Measurements from ENCODE around the gene CDH12.
"Not testable (repeated sequence)": the region's sequence is repeated elsewhere in the genome, so short reads cannot be mapped to it uniquely, and the experiment has no call there.

Gene CDH12

GRCh38 chr5:22250528-22250927 lies 602.6 kb downstream of the CDH12 start:
- DNase-seq (ENCODE audit: insufficient read length, low spot score) (no peak), FAIRE-seq (no peak)
- no peak for TF ChIP-seq PAX5 (IDR thresholded peaks at IDR 0.05; ENCODE audit: insufficient read depth, low read length, severe bottlenecking)
- TF ChIP-seq POLR2A (IDR thresholded peaks at IDR 0.05; ENCODE audit: low read depth, low read length): no peak
- no peak for TF ChIP-seq POU2F2 (IDR thresholded peaks at IDR 0.05; ENCODE audit: low read depth, low read length)
- TF ChIP-seq TAF1 (IDR thresholded peaks at IDR 0.05; ENCODE audit: low read depth, low read length): no peak
- no peak for TF ChIP-seq SPI1 (IDR thresholded peaks at IDR 0.05; ENCODE audit: low read depth, low read length)
- no peak for TF ChIP-seq POLR2AphosphoS5 (IDR thresholded peaks at IDR 0.05; ENCODE audit: low read depth, low read length)

GRCh38 chr5:22249209-22249729 lies 603.9 kb downstream of the CDH12 start:
- DNase-seq (ENCODE audit: insufficient read length, low spot score) (no peak), FAIRE-seq (no peak)
- no peak for TF ChIP-seq POU2F2 (IDR thresholded peaks at IDR 0.05; ENCODE audit: low read depth, low read length)
- no peak for TF ChIP-seq POLR2AphosphoS5 (IDR thresholded peaks at IDR 0.05; ENCODE audit: low read depth, low read length)
- TF ChIP-seq SPI1 (IDR thresholded peaks at IDR 0.05; ENCODE audit: low read depth, low read length): no peak
- no peak for TF ChIP-seq POLR2A (IDR thresholded peaks at IDR 0.05; ENCODE audit: low read depth, low read length)

- FAIRE-seq: no peak
- no peak for TF ChIP-seq POLR2AphosphoS5 (IDR thresholded peaks at IDR 0.05; ENCODE audit: low read depth, low read length)
- DNase-seq (ENCODE audit: insufficient read length, low spot score): no peak
Observed at GRCh38 chr5:22245770-22246169, 607.4 kb downstream of the CDH12 start.

GRCh38 chr5:22242532-22242931 lies 610.6 kb downstream of the CDH12 start:
- DNase-seq (ENCODE audit: insufficient read length, low spot score) (no peak), FAIRE-seq (no peak)
- TF ChIP-seq SPI1 (IDR thresholded peaks at IDR 0.05; ENCODE audit: low read depth, low read length) (no peak), POLR2AphosphoS5 (IDR thresholded peaks at IDR 0.05; ENCODE audit: low read depth, low read length) (no peak), POU2F2 (IDR thresholded peaks at IDR 0.05; ENCODE audit: low read depth, low read length) (no peak), PAX5 (IDR thresholded peaks at IDR 0.05; ENCODE audit: insufficient read depth, low read length, severe bottlenecking) (no peak), TAF1 (IDR thresholded peaks at IDR 0.05; ENCODE audit: low read depth, low read length) (no peak), POLR2A (IDR thresholded peaks at IDR 0.05; ENCODE audit: low read depth, low read length) (no peak)

GRCh38 chr5:22238047-22238446 lies 615.1 kb downstream of the CDH12 start:
- no peak for FAIRE-seq
- no peak for TF ChIP-seq POLR2A (IDR thresholded peaks at IDR 0.05; ENCODE audit: low read depth, low read length)
- TF ChIP-seq TAF1 (IDR thresholded peaks at IDR 0.05; ENCODE audit: low read depth, low read length): no peak
- no peak for DNase-seq (ENCODE audit: insufficient read length, low spot score)

- FAIRE-seq: no peak
- no peak for TF ChIP-seq TAF1 (IDR thresholded peaks at IDR 0.05; ENCODE audit: low read depth, low read length)
- no peak for TF ChIP-seq POU2F2 (IDR thresholded peaks at IDR 0.05; ENCODE audit: low read depth, low read length)
- TF ChIP-seq SPI1 (IDR thresholded peaks at IDR 0.05; ENCODE audit: low read depth, low read length): no peak
- TF ChIP-seq POLR2A (IDR thresholded peaks at IDR 0.05; ENCODE audit: low read depth, low read length): no peak
- no peak for TF ChIP-seq PAX5 (IDR thresholded peaks at IDR 0.05; ENCODE audit: insufficient read depth, low read length, severe bottlenecking)
- no peak for TF ChIP-seq POLR2AphosphoS5 (IDR thresholded peaks at IDR 0.05; ENCODE audit: low read depth, low read length)
- DNase-seq (ENCODE audit: insufficient read length, low spot score): no peak
Observed at GRCh38 chr5:22226423-22226822, 626.7 kb downstream of the CDH12 start.

- FAIRE-seq (no peak), DNase-seq (ENCODE audit: insufficient read length, low spot score) (no peak)
- no peak for TF ChIP-seq POLR2A (IDR thresholded peaks at IDR 0.05; ENCODE audit: low read depth, low read length)
- TF ChIP-seq POU2F2 (IDR thresholded peaks at IDR 0.05; ENCODE audit: low read depth, low read length): no peak
- TF ChIP-seq POLR2AphosphoS5 (IDR thresholded peaks at IDR 0.05; ENCODE audit: low read depth, low read length): no peak
- no peak for TF ChIP-seq PAX5 (IDR thresholded peaks at IDR 0.05; ENCODE audit: insufficient read depth, low read length, severe bottlenecking)
- TF ChIP-seq SPI1 (IDR thresholded peaks at IDR 0.05; ENCODE audit: low read depth, low read length): no peak
Observed at GRCh38 chr5:22223079-22223478, 630.1 kb downstream of the CDH12 start.

GRCh38 chr5:22213703-22214495 lies 639.2 kb downstream of the CDH12 start:
- not testable (repeated sequence) for DNase-seq (ENCODE audit: insufficient read length, low spot score); FAIRE-seq

GRCh38 chr5:22212254-22212991 lies 640.7 kb downstream of the CDH12 start:
- FAIRE-seq; DNase-seq (ENCODE audit: insufficient read length, low spot score): not testable (repeated sequence)

GRCh38 chr5:22208463-22208862 lies 644.7 kb downstream of the CDH12 start:
- DNase-seq (ENCODE audit: insufficient read length, low spot score); FAIRE-seq: not testable (repeated sequence)

GRCh38 chr5:22188651-22189050 lies 664.5 kb downstream of the CDH12 start:
- FAIRE-seq; DNase-seq (ENCODE audit: insufficient read length, low spot score): not testable (repeated sequence)

- peak; percentile 20 for FAIRE-seq
Observed at GRCh38 chr5:22187632-22188228, 665.4 kb downstream of the CDH12 start.

GRCh38 chr5:22169226-22169625 lies 683.9 kb downstream of the CDH12 start:
- DNase-seq (ENCODE audit: insufficient read length, low spot score): not testable (repeated sequence)
- FAIRE-seq: peak; percentile 45

More at GRCh38 chr5:22187632-22188228, 665.4 kb downstream of the CDH12 start:
- DNase-seq (ENCODE audit: insufficient read length, low spot score): not testable (repeated sequence)

- not testable (repeated sequence) for DNase-seq (ENCODE audit: insufficient read length, low spot score)
- peak; percentile 67 for FAIRE-seq
Observed at GRCh38 chr5:22168704-22169103, 684.4 kb downstream of the CDH12 start.

- DNase-seq (ENCODE audit: insufficient read length, low spot score); FAIRE-seq: not testable (repeated sequence)
Observed at GRCh38 chr5:22165931-22166330, 687.2 kb downstream of the CDH12 start.

Data from GM12891 (cell line).